ENCODE results near the gene FNDC3B. TPM values are rescaled to one million over a fixed set of nuclear protein-coding genes. Genes with fewer than 3 reads are reported as not detected.

FNDC3B gene
- total and polyA plus RNA-seq, 9 of the 15 experiments (the other 6 are each of a cell fraction or from before 2014, with no cell fraction given): 7.0 to 35.8 (median 16.2) TPM

DNA sequence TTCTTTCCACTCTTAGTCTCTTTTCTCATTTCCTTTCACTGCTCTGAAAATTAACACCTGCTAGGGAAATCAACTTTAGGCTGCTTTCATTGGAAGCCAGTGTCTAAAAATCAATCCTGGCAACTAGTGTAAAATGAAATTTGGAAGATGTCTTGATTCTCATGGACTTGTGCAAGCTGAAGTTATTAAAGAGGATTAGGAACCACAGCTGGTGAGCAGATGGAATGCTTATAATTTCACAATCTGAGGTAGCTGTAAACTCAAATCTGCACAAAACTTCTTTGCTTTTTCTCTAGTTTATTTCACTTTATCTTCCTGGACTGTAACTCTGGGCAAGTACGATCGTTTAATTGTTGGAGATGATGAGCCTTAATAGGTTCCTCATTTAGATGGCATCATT, 233.3 kb downstream of the FNDC3B start:
- Histone ChIP-seq H3K79me2 (ENCODE audit: control insufficient read depth, insufficient read depth, low read length) (no peaks in the 10 kb centered on the region), H2AFZ (ENCODE audit: low read depth, low read length) (no peak overlapping the region), H3K4me2 (ENCODE audit: insufficient read depth, low read length) (no peak overlapping the region), H3K27ac (ENCODE audit: extremely low read depth, low read depth, low read length) (no peak overlapping the region), H4K20me1 (replicated peaks; ENCODE audit: control insufficient read depth, insufficient read depth, low read length) (no peaks in the 10 kb centered on the region), H3K9ac (ENCODE audit: insufficient read depth in 1 of 2, low read depth in 2 of 2, low read length in 2 of 2) (no peak overlapping the region), H3K9me1 (ENCODE audit: control insufficient read depth, insufficient read depth, low read length) (no peaks in the 10 kb centered on the region), H3K9me3 (replicated peaks; ENCODE audit: control insufficient read depth, insufficient read depth, low read depth, low read length) (no peaks in the 10 kb centered on the region), H3K27me3 (ENCODE audit: control insufficient read depth in 2 of 2, insufficient read depth in 2 of 2, low read length in 2 of 2) (no peaks in the 10 kb centered on the region), H3K4me3 (no peak overlapping the region), H3K4me1 (replicated peaks in 1 of 2; ENCODE audit: control insufficient read depth in 2 of 2, insufficient read depth in 2 of 2, low read length in 2 of 2) (no peaks in the 10 kb centered on the region), H3K36me3 (ENCODE audit: control insufficient read depth, insufficient read depth, low read length) (peaks cover 28% of the 10 kb centered on the region; the same call in 2 of the 3 replicates)
- TF ChIP-seq HNRNPH1 (optimal IDR thresholded peaks at IDR 0.05; ENCODE audit: low read depth, low read length) (no peak), ZNF445 (CRISPR knock-in tag; IDR thresholded peaks at IDR 0.05; ENCODE audit: low read depth) (no peak), RBM25 (IDR thresholded peaks at IDR 0.05; ENCODE audit: low read depth, low read length, severe bottlenecking) (no peak), EGR1 (conservative IDR thresholded peaks at IDR 0.05) (no peak)
- in situ Hi-C loops (cut with MboI): no loop called here
- ChIA-PET POLR2A (no interaction called here), CTCF (ENCODE audit: low intra/inter-chr PET ratio) (no interaction called here)
- no TSS peak for BruUV-seq (replicated peaks)
- intact Hi-C loops (cut with micrococcal nuclease): no loop called here
- WGBS (ENCODE audit: insufficient coverage, low coverage, missing lambda C conversion rate): 93% methylated on average over 2 of the region's 2 CpGs
- ATAC-seq (no peak), DNase-seq (ENCODE audit: extremely low read depth in 1 of 4, low spot score in 3 of 4) (no peak), FAIRE-seq (no peak)

DNA sequence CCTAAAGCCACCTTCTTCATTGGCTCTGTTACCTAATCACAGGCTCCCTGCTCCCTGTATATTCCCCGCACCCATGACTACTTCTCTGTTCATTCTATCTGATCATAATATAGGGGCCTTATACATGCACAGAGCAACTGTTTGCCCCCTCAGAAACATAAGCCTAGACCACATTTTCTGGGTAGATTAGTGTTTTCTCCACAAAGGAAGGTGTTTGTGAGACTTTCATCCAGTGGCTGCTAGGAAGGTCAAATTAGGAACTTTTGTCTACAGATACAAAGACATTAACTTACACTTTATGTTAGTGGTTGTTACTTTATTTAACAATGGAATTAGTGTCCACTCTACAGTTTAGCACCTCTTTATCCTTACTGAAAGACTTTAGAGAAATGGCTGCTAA, 234.0 kb downstream of the FNDC3B start:
- ATAC-seq: no peak
- Histone ChIP-seq H4K20me1 (replicated peaks; ENCODE audit: control insufficient read depth, insufficient read depth, low read length) (no peaks in the 10 kb centered on the region), H3K4me1 (replicated peaks in 1 of 2; ENCODE audit: control insufficient read depth in 2 of 2, insufficient read depth in 2 of 2, low read length in 2 of 2) (no peaks in the 10 kb centered on the region), H3K9ac (ENCODE audit: insufficient read depth in 1 of 2, low read depth in 2 of 2, low read length in 2 of 2) (no peak overlapping the region), H3K4me3 (no peak overlapping the region), H2AFZ (ENCODE audit: low read depth, low read length) (no peak overlapping the region), H3K27ac (ENCODE audit: extremely low read depth, low read depth, low read length) (no peak overlapping the region), H3K27me3 (ENCODE audit: control insufficient read depth in 2 of 2, insufficient read depth in 2 of 2, low read length in 2 of 2) (no peaks in the 10 kb centered on the region), H3K9me1 (ENCODE audit: control insufficient read depth, insufficient read depth, low read length) (no peaks in the 10 kb centered on the region), H3K9me3 (replicated peaks; ENCODE audit: control insufficient read depth, insufficient read depth, low read depth, low read length) (no peaks in the 10 kb centered on the region), H3K4me2 (ENCODE audit: insufficient read depth, low read length) (no peak overlapping the region), H3K36me3 (ENCODE audit: control insufficient read depth, insufficient read depth, low read length) (peaks cover 26% of the 10 kb centered on the region; the same call in 2 of the 3 replicates), H3K79me2 (ENCODE audit: control insufficient read depth, insufficient read depth, low read length) (no peaks in the 10 kb centered on the region)
- DNase-seq (ENCODE audit: extremely low read depth in 1 of 4, low spot score in 3 of 4): no peak
- in situ Hi-C loops (cut with MboI) (no loop called here), intact Hi-C loops (cut with micrococcal nuclease) (no loop called here)
- TF ChIP-seq ZNF146 (CRISPR knock-in tag; IDR thresholded peaks at IDR 0.05; ENCODE audit: unreplicated experiment): no peak
- no peak for TF ChIP-seq ZNF184 (CRISPR knock-in tag; IDR thresholded peaks at IDR 0.05)
- no peak for TF ChIP-seq RBM34 (IDR thresholded peaks at IDR 0.05; ENCODE audit: borderline replicate concordance, insufficient read depth, low read length)
- no peak for TF ChIP-seq BRD4 (IDR thresholded peaks at IDR 0.05)
- no peak for TF ChIP-seq PHB (CRISPR knock-in tag; IDR thresholded peaks at IDR 0.05)
- no peak for TF ChIP-seq HNRNPLL (IDR thresholded peaks at IDR 0.05; ENCODE audit: low read depth, low read length, poor library complexity, severe bottlenecking)
- TF ChIP-seq ZNF384 (IDR thresholded peaks at IDR 0.05; ENCODE audit: low read depth, low read length): no peak
- TF ChIP-seq TAL1 (IDR thresholded peaks at IDR 0.05): no peak
- no peak for TF ChIP-seq IFI16 (CRISPR knock-in tag; IDR thresholded peaks at IDR 0.05)
- no peak for TF ChIP-seq HMGN3 (IDR thresholded peaks at IDR 0.05; ENCODE audit: borderline replicate concordance, extremely low read depth, insufficient read length, low read depth, low read length)
- no peak for FAIRE-seq
- ChIA-PET CTCF (ENCODE audit: low intra/inter-chr PET ratio) (no interaction called here), POLR2A (no interaction called here)
- 100% methylated on average over 1 of the region's 1 CpG for WGBS (ENCODE audit: insufficient coverage, low coverage, missing lambda C conversion rate)
- no TSS peak for BruUV-seq (replicated peaks)
